ENCODE data around the gene MAGI3.

MAGI3 gene

DNA sequence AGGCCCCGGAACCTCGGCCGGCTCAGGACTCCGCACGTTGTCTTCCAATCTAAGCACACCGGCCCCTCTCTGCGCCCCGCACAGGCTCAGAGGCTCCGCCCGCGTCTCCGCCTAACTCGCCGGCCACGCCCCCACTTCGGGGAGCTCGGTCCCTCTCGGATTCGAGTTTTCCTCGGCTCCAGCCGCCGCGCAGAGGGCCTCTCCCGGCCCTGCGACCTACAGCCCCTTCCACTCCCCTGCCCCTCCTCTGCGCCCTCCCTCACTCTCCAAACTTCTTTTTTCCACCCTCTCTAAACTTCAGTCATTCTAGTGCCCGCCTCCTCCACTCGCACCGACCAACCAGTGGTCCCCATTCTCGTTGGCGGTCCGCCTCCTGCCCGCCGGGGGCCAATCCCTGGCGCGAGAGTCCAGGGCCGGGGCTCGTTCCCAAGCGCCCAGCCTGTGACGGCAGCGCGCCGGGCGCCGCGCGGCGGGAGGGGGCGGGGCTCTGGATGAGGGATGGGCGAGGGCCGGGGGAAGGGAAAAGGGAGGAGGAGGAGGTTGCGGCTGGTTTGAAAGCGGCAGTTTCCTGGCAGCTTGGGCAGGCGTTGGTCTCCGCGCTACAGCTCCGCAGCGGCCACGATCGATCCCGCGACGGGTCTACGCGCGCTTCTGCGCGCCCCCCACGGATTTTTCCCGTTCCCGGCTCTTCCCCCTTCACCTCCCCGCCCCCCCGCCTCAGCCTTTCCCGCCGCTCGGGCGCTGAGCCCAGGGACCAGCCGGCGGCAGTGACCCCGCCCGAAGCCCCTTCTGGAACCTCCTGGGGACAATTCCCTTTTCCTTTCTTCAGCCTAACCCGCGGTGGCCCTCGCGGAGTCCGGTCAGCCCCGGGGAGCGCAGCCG is at the start of gene MAGI3:
Gene MAGI3 (plus strand): TSS at position 563 of the 882 bp plus-strand sequence. CDS start 519 bp downstream, outside the sequence.
- peak; percentile 96 for DNase-seq

- no peak for DNase-seq
Measured at GRCh38 chr1:113353580-113353979, 36.7 kb upstream of the MAGI3 start.

GRCh38 chr1:113363935-113364334 is 26.4 kb upstream of the MAGI3 start:
- no peak for DNase-seq

DNA sequence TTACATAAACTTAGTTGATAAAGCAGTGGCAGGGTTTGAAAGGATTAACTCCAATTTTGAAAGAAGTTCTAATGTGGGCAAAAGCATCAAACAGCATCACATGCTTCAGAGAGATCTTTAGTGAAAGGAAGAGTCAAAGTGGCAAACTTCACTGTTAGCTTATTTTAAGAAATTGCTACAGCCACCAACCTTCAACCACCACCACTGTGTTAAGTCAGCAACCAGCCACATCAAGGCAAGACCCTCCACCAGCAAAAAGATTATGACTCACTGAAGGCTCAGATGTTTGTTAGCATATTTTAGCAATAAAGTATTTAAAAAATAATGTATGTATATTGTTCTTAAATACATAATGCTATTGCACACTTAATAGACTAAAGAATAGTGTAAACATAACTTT is 21.3 kb upstream of the MAGI3 start:
- no peak for DNase-seq

DNA sequence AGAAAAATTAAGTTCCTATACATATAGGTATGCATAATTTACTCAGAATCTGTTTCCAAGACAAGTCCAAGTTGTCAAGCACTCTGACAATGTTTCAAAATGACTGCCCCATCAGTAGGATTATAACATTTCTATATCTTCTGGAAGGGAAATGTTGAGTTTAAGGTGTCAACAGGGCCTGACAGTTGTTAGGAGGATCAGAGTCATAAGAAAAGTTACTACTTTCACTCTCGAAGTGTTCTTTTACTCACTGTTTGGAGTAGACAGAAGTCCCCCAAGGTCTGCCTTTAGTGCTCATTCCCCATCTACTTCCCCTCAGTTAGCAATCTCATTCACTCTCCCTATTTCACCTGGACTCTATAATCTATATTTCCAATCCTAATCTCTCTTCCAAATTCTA is 20.6 kb upstream of the MAGI3 start:
- no peak for DNase-seq

GRCh38 chr1:113370868-113371267 is 19.4 kb upstream of the MAGI3 start:
- DNase-seq, result no peak

DNA sequence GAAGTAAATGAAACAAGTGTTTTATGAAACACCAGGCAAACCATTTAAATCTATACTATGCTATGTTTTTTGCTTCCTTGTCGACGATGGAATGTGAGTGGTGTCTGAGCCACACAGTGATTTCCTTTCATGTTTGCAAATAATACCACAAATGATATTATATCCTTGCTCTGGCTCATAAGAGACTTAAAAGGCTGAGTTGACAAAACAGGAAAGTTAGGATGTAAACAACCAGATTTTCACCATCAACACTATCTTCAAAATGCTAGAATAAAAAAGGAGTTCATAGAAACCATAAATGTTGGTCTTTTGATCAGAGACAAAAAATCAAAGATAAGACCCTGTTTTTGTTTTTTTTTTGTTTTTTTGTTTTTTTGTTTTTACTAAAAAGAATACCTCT is 17.8 kb upstream of the MAGI3 start:
- DNase-seq, result no peak

DNA sequence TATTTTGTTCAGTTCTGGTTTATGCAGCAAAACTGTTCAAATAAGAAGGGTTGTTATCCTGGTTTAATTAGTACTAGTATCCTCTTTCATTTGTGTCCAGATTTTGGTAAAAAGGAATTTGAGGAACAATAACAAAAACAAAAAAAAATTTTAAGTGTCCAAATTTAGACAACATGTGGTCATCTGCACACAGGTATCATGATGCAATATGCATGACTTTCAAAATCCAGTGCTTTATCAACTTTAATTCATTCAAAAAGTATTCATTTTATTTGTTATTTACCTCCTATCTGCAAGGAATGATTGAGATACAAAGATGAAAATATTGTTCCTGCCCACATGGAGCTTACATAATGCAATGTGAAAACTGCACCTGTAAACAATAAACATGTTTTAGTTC is 16.7 kb upstream of the MAGI3 start:
- DNase-seq, result no peak

- DNase-seq, result no peak
Measured at GRCh38 chr1:113375878-113376277, 14.4 kb upstream of the MAGI3 start.

- no peak for DNase-seq
Measured at GRCh38 chr1:113380075-113380474, 10.2 kb upstream of the MAGI3 start.

DNA sequence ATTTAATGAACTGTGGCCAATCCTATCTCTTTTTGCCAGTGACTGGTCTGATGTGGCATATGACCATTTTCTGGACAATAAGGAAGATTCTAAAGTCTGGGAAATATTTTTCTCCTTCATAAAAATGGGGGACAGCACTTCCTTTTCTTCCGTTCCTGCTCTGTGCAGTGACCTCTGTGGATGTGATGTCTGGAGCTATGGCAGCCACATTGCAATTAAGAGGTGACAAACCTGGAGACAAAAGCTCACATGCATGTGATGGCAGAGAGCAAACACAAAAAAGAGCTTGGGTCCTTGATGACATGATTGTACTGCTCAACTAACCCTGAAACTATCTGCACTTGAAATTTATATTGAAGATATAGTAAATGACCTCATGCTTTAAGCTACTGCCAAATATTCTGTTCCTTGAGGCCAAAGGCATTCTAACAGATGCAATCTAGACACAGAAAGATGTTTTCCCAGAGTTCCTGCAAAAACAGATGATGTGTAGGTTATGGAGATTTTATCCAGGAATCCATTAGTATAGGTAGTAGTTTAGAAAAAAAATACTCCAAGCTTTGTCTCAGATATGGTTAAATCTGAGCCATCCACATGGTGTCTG is 2.2 kb upstream of the MAGI3 start:
- DNase-seq, result no peak

DNA sequence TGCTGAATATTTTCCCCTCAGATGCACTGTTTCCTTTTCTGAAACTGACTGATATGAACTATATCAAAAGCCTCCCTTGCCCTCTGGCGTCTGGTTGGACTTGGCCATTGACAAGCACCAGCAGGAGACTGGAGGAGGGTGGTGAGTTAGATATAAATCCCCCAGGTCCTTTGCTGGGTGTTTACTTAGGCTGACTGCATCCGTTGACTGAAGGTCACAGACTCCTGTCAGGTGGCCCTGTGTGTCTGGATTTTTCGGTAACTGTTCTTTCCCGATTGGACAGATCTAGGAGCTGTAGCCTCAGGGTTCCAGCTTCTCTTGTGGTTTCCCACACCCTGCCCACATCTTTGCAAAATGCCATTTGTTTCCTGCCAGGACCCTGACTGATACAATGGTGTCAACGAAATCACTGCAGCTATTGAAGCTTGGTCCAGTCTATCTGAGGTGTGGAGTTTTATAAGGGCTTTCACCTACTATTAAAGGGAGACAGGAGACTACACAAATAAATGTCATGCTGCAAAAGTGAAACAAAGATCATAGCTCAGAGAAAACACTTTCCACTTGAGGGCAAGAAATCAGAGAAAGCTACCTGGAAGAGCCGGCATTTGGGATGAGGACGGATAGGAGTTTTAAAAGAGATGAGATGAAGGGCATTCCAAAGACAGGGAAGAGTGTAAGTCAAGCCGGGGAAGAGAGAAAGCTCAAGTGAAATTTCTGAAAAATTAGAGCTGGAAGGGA is 1.5 kb upstream of the MAGI3 start:
- DNase-seq, result no peak

DNA sequence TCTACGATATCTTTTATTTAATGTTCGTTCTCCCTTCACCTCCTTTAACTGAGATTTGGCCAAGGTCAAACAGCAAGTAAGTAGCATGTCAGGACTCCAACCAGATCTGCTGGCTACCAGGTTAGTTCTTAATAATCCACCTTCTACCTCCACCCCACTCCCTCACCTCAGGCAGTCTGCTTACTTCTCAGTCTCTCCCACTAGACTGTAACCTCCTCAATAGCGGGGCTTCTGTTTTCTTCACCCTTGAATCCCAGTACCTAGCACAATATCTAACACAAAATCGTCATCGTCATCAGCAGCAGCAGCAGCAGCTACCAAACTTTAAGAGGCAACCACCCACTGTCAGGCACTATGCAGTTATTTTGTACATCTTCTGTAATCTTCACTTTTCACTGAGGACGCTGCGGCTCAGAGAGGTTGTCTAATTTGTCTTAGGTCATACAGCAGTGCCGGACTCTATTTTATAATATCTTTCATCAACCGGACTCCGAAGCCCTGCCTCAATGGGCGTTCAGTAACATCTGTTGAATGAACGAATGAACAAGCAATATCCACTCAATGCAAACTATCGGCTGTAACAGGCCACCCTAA is 859 bp upstream of the MAGI3 start:
- DNase-seq, result no peak

DNA sequence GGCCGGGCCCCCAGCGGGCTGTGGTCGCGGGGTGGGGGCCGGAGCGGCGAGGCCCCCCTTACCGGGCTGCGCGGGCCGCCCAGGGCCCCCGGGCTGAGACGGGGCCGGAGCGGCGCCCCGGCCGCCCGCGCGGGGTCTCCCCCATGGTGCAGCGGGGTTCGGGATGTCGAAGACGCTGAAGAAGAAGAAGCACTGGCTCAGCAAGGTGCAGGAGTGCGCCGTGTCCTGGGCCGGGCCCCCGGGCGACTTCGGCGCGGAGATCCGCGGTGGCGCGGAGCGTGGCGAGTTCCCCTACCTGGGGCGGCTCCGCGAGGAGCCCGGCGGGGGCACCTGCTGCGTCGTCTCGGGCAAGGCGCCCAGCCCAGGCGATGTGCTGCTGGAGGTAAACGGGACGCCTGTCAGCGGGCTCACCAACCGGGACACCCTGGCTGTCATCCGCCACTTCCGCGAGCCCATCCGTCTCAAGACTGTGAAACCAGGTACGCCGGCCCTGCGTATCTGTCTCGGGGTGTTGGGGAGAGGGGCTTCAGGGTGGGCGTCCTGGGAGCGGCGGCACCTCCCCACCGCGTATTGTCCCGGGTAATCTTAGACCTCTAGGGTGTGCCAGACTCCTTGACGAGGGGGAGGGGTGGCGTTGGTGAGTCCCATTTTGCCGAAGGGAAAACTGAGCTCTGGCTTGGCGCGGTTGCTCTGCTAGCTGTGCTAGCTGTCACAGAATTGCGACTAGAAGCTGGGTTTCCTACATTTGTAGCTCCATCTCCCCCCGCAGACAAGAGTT is 745 bp downstream of the MAGI3 start:
- DNase-seq, result no peak

GRCh38 chr1:113391649-113392271 is 1.4 kb downstream of the MAGI3 start:
- DNase-seq, result no peak

DNA sequence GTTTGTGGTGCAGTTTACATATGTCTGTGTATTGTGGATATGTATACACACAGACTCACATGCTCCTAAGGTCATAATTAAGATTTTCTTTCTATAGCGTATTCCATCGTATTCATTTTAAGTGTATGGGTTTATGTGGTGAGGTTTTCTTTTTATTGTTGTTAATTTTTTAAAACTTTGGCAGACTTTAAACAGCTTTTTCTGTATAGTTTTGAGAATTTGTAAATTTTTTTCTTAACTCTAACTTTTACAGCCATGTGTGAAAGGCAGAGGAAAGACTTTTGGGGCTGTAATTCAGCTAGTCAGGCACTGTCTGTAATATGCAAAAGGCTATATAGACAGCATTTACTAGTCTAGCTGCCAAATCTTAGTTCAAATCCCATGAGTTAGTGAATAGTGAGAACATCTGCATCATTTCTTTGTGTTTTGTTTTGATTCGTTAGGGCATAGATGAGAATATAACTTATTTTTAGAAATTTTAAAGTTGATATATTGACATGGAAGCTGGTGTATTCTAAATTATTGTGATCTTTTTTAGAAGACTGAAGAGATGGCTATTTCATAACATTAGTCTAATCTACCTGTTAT is 2.3 kb downstream of the MAGI3 start:
- DNase-seq, result no peak

DNA sequence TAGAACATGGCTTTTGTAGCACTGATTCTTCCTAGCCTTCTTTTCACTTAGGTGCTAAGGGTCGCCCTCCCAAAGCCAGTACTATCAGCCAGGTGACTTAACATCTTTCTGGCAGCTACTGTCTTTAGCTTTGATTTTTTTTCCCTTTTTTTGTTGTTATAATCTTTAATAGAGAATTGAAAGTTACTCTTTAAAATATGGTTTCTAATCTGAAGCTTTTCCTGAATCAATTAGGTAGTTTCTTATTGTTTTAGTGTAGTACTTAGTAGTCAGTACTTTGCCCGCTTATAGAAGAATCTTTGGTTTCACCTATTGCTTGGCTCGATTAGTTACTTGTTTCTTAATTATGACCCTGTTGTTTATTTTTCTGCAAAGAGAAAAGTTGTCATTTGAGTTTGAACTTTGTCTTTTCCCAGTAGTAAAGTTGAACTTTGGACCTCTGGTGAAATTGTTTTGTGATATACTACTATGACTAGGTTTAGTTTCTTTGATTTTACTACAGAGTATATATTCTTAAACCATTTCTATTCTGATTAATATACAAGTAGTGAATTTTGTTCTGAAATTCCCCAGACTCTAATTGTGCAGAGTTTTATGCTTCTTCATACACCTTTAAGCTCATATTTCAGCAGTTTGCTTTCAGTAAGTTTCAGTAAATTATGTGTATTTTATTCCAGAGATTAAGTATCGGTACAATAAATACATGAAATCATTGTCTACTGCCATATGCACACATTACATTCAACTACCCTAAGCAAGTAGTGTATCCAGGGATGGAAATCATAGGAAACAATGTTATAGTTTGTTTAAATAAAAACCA is 3.9 kb downstream of the MAGI3 start:
- no peak for DNase-seq

DNA sequence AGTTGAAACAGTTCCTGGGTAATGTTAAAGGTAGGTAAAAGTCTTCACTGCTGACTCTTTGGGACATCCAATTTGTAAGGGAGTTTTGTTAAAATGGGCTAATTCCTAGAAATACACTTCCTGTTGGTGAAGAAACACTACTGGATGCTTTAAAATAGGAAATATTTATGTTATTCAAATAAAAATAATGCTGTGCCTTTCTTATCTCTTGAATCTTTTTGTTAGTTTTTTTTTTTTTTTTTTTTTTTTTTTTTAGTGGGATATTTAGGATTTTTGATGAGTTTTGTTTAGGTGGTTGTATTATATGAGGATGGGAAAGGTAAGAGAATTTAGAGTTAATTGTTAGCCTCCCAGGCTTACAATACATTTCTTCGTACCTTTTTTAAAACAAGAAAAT is 4.5 kb downstream of the MAGI3 start:
- DNase-seq, result no peak

- no peak for DNase-seq
Measured at GRCh38 chr1:113396102-113396501, 5.8 kb downstream of the MAGI3 start.

DNA sequence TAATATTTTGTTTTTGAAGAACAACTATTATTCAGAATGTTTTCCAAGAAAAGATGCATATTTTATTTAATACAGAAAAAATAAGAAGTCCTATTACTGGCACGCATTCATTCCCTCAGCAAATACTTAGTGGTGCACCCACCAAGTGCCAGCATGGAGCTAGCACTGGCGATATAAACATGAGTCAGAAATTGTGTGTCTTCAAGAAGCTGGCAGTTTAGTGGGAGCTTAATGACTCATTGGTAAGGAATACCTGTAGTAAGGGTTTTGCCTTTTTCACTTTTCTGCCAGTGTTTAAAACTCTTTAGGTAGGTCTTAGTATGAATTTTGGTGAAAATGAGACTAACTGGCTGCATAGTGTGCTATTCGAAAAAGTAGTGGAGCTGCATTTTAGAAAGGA is 6.3 kb downstream of the MAGI3 start:
- DNase-seq, result no peak

GRCh38 chr1:113399062-113399583 is 8.8 kb downstream of the MAGI3 start:
- DNase-seq, result no peak

Data from DMS 273 treated with DMSO at 0.1 percent for 48 hours (cell line).